Measurements from ENCODE around the gene CAMK2A. TPM values are rescaled to one million over a fixed set of nuclear protein-coding genes. Genes with fewer than 3 reads are reported as not detected.

The CAMK2A gene
- total RNA-seq, 2 experiments from 2014 or later, result not detected

GRCh38 chr5:150177721-150178120 lies 111.9 kb downstream of the CAMK2A start:
- no peaks in the 10 kb centered on the region for H3K4me1 Mint-ChIP-seq
- POLR2A ChIA-PET, result no interaction called here
- CTCF ChIA-PET, result interaction anchor here (1.0 to 2.2 kb wide), 2 partner anchors 32 to 43 kb away, joined by 3 to 6 read pairs; no protein-coding TSS in a partner anchor
- H3K9me3 Mint-ChIP-seq, result no peaks in the 10 kb centered on the region
- H3K27ac Mint-ChIP-seq, result no peak overlapping the region
- DNase-seq, result no peak
- peaks cover 10% of the 10 kb centered on the region for H3K27me3 Mint-ChIP-seq
- no peaks in the 10 kb centered on the region for H3K36me3 Mint-ChIP-seq (ENCODE audit: low read depth)
- H3K4me3 Mint-ChIP-seq, result no peak overlapping the region

GRCh38 chr5:150176745-150177477 lies 112.7 kb downstream of the CAMK2A start:
- Mint-ChIP-seq H3K36me3 (ENCODE audit: low read depth) (no peaks in the 10 kb centered on the region), H3K4me1 (no peaks in the 10 kb centered on the region), H3K27ac (no peak overlapping the region), H3K9me3 (no peaks in the 10 kb centered on the region), H3K4me3 (no peak overlapping the region), H3K27me3 (peaks cover 13% of the 10 kb centered on the region)
- DNase-seq, result no peak
- POLR2A ChIA-PET, result no interaction called here
- CTCF ChIA-PET, result interaction anchor here (1.0 to 3.0 kb wide), 6 partner anchors 14 to 46 kb away, joined by 3 to 15 read pairs (median 5); no protein-coding TSS in a partner anchor

GRCh38 chr5:150175536-150175935 lies 114.0 kb downstream of the CAMK2A start:
- H3K36me3 Mint-ChIP-seq (ENCODE audit: low read depth), result no peaks in the 10 kb centered on the region
- no peak for DNase-seq
- no peak overlapping the region for H3K4me3 Mint-ChIP-seq
- ChIA-PET POLR2A (no interaction called here), CTCF (interaction anchor here (1.1 to 3.0 kb wide), 9 partner anchors 11 to 175 kb away, joined by 3 to 15 read pairs (median 4); no protein-coding TSS in a partner anchor)
- H3K9me3 Mint-ChIP-seq, result no peaks in the 10 kb centered on the region
- no peak overlapping the region for H3K27ac Mint-ChIP-seq
- H3K4me1 Mint-ChIP-seq, result no peaks in the 10 kb centered on the region
- peaks cover 16% of the 10 kb centered on the region for H3K27me3 Mint-ChIP-seq

- no peaks in the 10 kb centered on the region for H3K9me3 Mint-ChIP-seq
- ChIA-PET POLR2A (no interaction called here), CTCF (interaction anchor here (0.9 to 3.0 kb wide), 11 partner anchors 11 to 176 kb away, joined by 3 to 15 read pairs (median 3); no protein-coding TSS in a partner anchor)
- no peak for DNase-seq
- H3K27me3 Mint-ChIP-seq, result peaks cover 21% of the 10 kb centered on the region
- no peak overlapping the region for H3K4me3 Mint-ChIP-seq
- H3K36me3 Mint-ChIP-seq (ENCODE audit: low read depth), result no peaks in the 10 kb centered on the region
- H3K27ac Mint-ChIP-seq, result no peak overlapping the region
- no peaks in the 10 kb centered on the region for H3K4me1 Mint-ChIP-seq
Observed at GRCh38 chr5:150175076-150175475, 114.5 kb downstream of the CAMK2A start.

- H3K4me1 Mint-ChIP-seq, result no peaks in the 10 kb centered on the region
- no peaks in the 10 kb centered on the region for H3K9me3 Mint-ChIP-seq
- CTCF ChIA-PET, result interaction anchor here (0.5 to 3.0 kb wide), 6 partner anchors 15 to 605 kb away, joined by 3 to 15 read pairs (median 3); no protein-coding TSS in a partner anchor
- peaks cover 23% of the 10 kb centered on the region for H3K27me3 Mint-ChIP-seq
- no peaks in the 10 kb centered on the region for H3K36me3 Mint-ChIP-seq (ENCODE audit: low read depth)
- no peak overlapping the region for H3K27ac Mint-ChIP-seq
- POLR2A ChIA-PET, result no interaction called here
- no peak for DNase-seq
- H3K4me3 Mint-ChIP-seq, result no peak overlapping the region
Observed at GRCh38 chr5:150174285-150174684, 115.3 kb downstream of the CAMK2A start.

GRCh38 chr5:150173161-150173560 lies 116.4 kb downstream of the CAMK2A start:
- Mint-ChIP-seq H3K9me3 (no peaks in the 10 kb centered on the region), H3K36me3 (ENCODE audit: low read depth) (no peaks in the 10 kb centered on the region), H3K27me3 (peaks cover 34% of the 10 kb centered on the region), H3K4me3 (no peak overlapping the region), H3K27ac (no peak overlapping the region), H3K4me1 (no peaks in the 10 kb centered on the region)
- POLR2A ChIA-PET, result no interaction called here
- CTCF ChIA-PET, result interaction anchor here (1.1 to 1.7 kb wide), 2 partner anchors 10 to 177 kb away, joined by 3 to 6 read pairs; no protein-coding TSS in a partner anchor
- no peak for DNase-seq

GRCh38 chr5:150172556-150172955 lies 117.0 kb downstream of the CAMK2A start:
- peaks cover 39% of the 10 kb centered on the region for H3K27me3 Mint-ChIP-seq
- ChIA-PET CTCF (interaction anchor here (1.1 to 1.7 kb wide), 2 partner anchors 9 to 178 kb away, joined by 3 to 6 read pairs; no protein-coding TSS in a partner anchor), POLR2A (no interaction called here)
- DNase-seq, result no peak
- no peaks in the 10 kb centered on the region for H3K4me1 Mint-ChIP-seq
- H3K4me3 Mint-ChIP-seq, result no peak overlapping the region
- no peaks in the 10 kb centered on the region for H3K36me3 Mint-ChIP-seq (ENCODE audit: low read depth)
- H3K27ac Mint-ChIP-seq, result no peak overlapping the region
- H3K9me3 Mint-ChIP-seq, result no peaks in the 10 kb centered on the region

GRCh38 chr5:150172145-150172544 lies 117.4 kb downstream of the CAMK2A start:
- DNase-seq, result no peak
- CTCF ChIA-PET, result interaction anchor here (1.1 to 1.7 kb wide), 2 partner anchors 9 to 178 kb away, joined by 3 to 6 read pairs; no protein-coding TSS in a partner anchor
- no peaks in the 10 kb centered on the region for H3K36me3 Mint-ChIP-seq (ENCODE audit: low read depth)
- no peaks in the 10 kb centered on the region for H3K9me3 Mint-ChIP-seq
- no peak overlapping the region for H3K4me3 Mint-ChIP-seq
- POLR2A ChIA-PET, result no interaction called here
- H3K27me3 Mint-ChIP-seq, result peaks cover 43% of the 10 kb centered on the region
- H3K4me1 Mint-ChIP-seq, result no peaks in the 10 kb centered on the region
- H3K27ac Mint-ChIP-seq, result no peak overlapping the region

Other genes starting within 250 kb of the CAMK2A start
- under 1 TPM in 1 of 2 experiments, not detected in 1; 0.25 TPM for gene CSF1R, start 203.2 kb downstream of the CAMK2A start, total RNA-seq
- gene PDGFRB, start 133.9 kb downstream of the CAMK2A start, total RNA-seq, result 1 to 10 TPM; 7.2 to 9.0 TPM
- gene CDX1, start 123.0 kb downstream of the CAMK2A start, total RNA-seq, result not detected
- gene SLC6A7, start 99.7 kb downstream of the CAMK2A start, total RNA-seq, result not detected
- not detected for gene ARSI, start 13.1 kb upstream of the CAMK2A start, total RNA-seq
- gene TCOF1, start 67.9 kb upstream of the CAMK2A start, total RNA-seq, result 10 to 100 TPM; 52.8 to 53.0 TPM
- gene CD74, start 123.1 kb upstream of the CAMK2A start, total RNA-seq, result 1,000 to 10,000 TPM; 1,158 to 1,180 TPM
- gene RPS14, start 160.0 kb upstream of the CAMK2A start, total RNA-seq, result 1,000 to 10,000 TPM; 2,316 to 2,367 TPM
- under 1 TPM; 0.13 to 0.18 TPM for gene NDST1, start 218.4 kb upstream of the CAMK2A start, total RNA-seq

Data from activated CD4-positive, alpha-beta memory T cell treated with anti-CD3 and anti-CD28 coated beads, Interleukin-2, amount 10 ng/mL, durations not matched to agents 7 days and 5 days (primary cell).